MM.1S (cell line): ENCODE results near the gene PSD2.

ENCODE experiments used
- CTCF ChIP-seq: fragments of 300-600 bp; sonication (generic); IDR thresholded peaks from 2 replicates; pipeline ENCODE4 v1.5.1; 2016; ENCODE audit warnings: antibody characterized with exemption, low read length, mixed read lengths
- EZH2 ChIP-seq: fragments of 300-600 bp; sonication (generic); optimal IDR thresholded peaks from 2 replicates; pipeline ENCODE3; 2017; ENCODE audit warnings: low read depth, mild to moderate bottlenecking, antibody characterized with exemption, low read length, mixed read lengths
- EZH2phosphoT487 ChIP-seq: fragments of 300-600 bp; sonication (generic); IDR thresholded peaks from 2 replicates; pipeline ENCODE4 v1.6.1; 2018; ENCODE audit warnings: antibody characterized with exemption, low read length

- TF ChIP-seq CTCF (no peak), EZH2phosphoT487 (no peak), EZH2 (no peak)
Observed at GRCh38 chr5:139792218-139792617, 3.4 kb upstream of the PSD2 start.
